ENCODE data around the gene TMPRSS2. TPM values are rescaled to one million over a fixed set of nuclear protein-coding genes. Genes with fewer than 3 reads are reported as not detected.

Gene TMPRSS2
- total RNA-seq, 6 experiments from 2014 or later, result not detected

DNA sequence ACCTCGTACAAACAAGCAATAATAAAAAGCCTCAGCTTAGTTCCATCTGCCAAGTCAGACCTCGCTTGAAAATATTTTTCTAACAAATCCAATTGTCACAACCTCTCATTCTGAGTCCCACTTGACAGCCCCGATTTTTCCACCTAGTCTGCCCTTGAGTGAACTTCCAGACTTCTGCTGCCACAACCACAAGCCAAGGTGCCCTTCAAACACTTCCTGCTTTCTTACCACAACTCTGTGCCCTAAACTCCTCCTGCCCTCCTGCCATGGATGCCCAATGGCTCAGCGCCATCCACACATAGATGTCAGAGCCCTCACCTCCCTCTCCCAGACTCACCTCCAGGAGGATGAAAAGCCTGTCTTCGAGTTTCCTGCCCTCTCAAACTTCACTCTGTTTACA, 3.9 kb downstream of the TMPRSS2 start:
- no peaks in the 10 kb centered on the region for H3K4me1 Mint-ChIP-seq (ENCODE audit: low read depth)
- H3K9me3 Mint-ChIP-seq, result no peaks in the 10 kb centered on the region
- peaks cover 31% of the 10 kb centered on the region for H3K27me3 Mint-ChIP-seq (ENCODE audit: insufficient read depth)
- no peak for DNase-seq
- no peak overlapping the region for H3K4me3 Mint-ChIP-seq
- TF ChIP-seq, protein P1, sequence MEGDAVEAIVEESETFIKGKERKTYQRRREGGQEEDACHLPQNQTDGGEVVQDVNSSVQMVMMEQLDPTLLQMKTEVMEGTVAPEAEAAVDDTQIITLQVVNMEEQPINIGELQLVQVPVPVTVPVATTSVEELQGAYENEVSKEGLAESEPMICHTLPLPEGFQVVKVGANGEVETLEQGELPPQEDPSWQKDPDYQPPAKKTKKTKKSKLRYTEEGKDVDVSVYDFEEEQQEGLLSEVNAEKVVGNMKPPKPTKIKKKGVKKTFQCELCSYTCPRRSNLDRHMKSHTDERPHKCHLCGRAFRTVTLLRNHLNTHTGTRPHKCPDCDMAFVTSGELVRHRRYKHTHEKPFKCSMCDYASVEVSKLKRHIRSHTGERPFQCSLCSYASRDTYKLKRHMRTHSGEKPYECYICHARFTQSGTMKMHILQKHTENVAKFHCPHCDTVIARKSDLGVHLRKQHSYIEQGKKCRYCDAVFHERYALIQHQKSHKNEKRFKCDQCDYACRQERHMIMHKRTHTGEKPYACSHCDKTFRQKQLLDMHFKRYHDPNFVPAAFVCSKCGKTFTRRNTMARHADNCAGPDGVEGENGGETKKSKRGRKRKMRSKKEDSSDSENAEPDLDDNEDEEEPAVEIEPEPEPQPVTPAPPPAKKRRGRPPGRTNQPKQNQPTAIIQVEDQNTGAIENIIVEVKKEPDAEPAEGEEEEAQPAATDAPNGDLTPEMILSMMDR (IDR thresholded peaks at IDR 0.05), result no peak
- H3K27ac Mint-ChIP-seq, result no peak overlapping the region
- no peaks in the 10 kb centered on the region for H3K36me3 Mint-ChIP-seq (ENCODE audit: low read depth)

GRCh38 chr21:41503331-41503730, 4.6 kb downstream of the TMPRSS2 start:
- H3K27me3 Mint-ChIP-seq (ENCODE audit: insufficient read depth), result peaks cover 27% of the 10 kb centered on the region
- no peaks in the 10 kb centered on the region for H3K4me1 Mint-ChIP-seq (ENCODE audit: low read depth)
- H3K36me3 Mint-ChIP-seq (ENCODE audit: low read depth), result no peaks in the 10 kb centered on the region
- H3K9me3 Mint-ChIP-seq, result no peaks in the 10 kb centered on the region
- no peak overlapping the region for H3K4me3 Mint-ChIP-seq
- no peak for DNase-seq
- H3K27ac Mint-ChIP-seq, result no peak overlapping the region
- TF ChIP-seq, protein P1 (IDR thresholded peaks at IDR 0.05), result no peak

- Mint-ChIP-seq H3K27me3 (ENCODE audit: insufficient read depth) (peaks cover 27% of the 10 kb centered on the region), H3K27ac (no peak overlapping the region), H3K36me3 (ENCODE audit: low read depth) (no peaks in the 10 kb centered on the region), H3K4me1 (ENCODE audit: low read depth) (no peaks in the 10 kb centered on the region), H3K4me3 (no peak overlapping the region), H3K9me3 (no peaks in the 10 kb centered on the region)
- TF ChIP-seq, protein P1 (IDR thresholded peaks at IDR 0.05), result no peak
- no peak for DNase-seq
These were observed 6.0 kb downstream of the TMPRSS2 start for GRCh38 chr21:41501919-41502318.

DNA sequence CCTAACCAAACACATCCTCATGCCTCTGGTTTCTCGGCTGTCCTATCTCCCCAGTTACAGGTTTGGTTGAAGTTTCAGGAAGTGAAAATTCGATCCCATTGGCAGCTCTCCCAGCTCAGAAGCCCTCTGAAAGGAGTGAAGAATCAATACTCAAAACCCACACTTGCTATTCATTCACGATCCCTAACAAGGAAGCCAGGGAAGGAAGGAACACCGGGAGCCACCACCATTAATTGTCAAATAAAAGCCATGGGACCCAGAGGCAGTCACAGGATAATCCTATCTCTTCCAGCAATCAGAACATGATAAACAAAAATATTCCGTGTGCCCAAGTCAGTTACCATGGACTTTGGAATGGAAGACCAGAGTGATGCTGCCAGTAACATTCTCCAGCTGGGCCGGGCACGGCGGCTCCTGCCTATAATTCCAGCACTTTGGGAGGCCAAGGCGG, 7.0 kb downstream of the TMPRSS2 start:
- Mint-ChIP-seq H3K27me3 (ENCODE audit: insufficient read depth) (peaks cover 17% of the 10 kb centered on the region), H3K4me1 (ENCODE audit: low read depth) (no peaks in the 10 kb centered on the region)

GRCh38 chr21:41500363-41500762, 7.6 kb downstream of the TMPRSS2 start:
- H3K36me3 Mint-ChIP-seq (ENCODE audit: low read depth), result no peaks in the 10 kb centered on the region
- H3K4me3 Mint-ChIP-seq, result no peak overlapping the region
- H3K27ac Mint-ChIP-seq, result no peak overlapping the region
- peaks cover 14% of the 10 kb centered on the region for H3K27me3 Mint-ChIP-seq (ENCODE audit: insufficient read depth)
- TF ChIP-seq, protein P1 (IDR thresholded peaks at IDR 0.05), result no peak
- no peaks in the 10 kb centered on the region for H3K4me1 Mint-ChIP-seq (ENCODE audit: low read depth)
- DNase-seq, result no peak
- H3K9me3 Mint-ChIP-seq, result no peaks in the 10 kb centered on the region

More for the DNA sequence above, 7.0 kb downstream of the TMPRSS2 start:
- no peak for DNase-seq
- Mint-ChIP-seq H3K9me3 (no peaks in the 10 kb centered on the region), H3K4me3 (no peak overlapping the region), H3K36me3 (ENCODE audit: low read depth) (no peaks in the 10 kb centered on the region), H3K27ac (no peak overlapping the region)
- TF ChIP-seq, protein P1 (IDR thresholded peaks at IDR 0.05), result no peak

DNA sequence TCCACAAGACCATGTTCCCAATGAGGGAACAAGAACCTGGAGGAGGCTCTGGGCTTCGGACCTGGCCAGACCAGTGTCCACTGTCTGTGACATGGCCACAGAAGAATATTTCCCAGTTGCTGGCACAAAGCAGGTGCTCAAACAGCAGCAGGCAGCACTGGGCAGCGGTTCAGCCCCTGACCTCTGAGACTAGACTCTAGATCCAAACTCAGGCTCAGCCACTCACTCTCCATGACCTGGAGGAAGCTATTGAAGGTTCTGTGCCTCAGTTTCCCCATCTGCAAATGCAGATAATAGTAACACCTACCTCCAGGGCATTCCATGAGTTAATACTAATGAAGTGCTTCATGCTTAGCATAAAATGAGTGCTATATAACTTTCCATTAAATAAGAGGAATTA, 8.0 kb downstream of the TMPRSS2 start:
- no peaks in the 10 kb centered on the region for H3K36me3 Mint-ChIP-seq (ENCODE audit: low read depth)
- H3K27ac Mint-ChIP-seq, result no peak overlapping the region
- H3K9me3 Mint-ChIP-seq, result no peaks in the 10 kb centered on the region
- TF ChIP-seq, protein P1 (IDR thresholded peaks at IDR 0.05), result no peak
- no peak for DNase-seq
- H3K4me3 Mint-ChIP-seq, result no peak overlapping the region
- H3K27me3 Mint-ChIP-seq (ENCODE audit: insufficient read depth), result peaks cover 17% of the 10 kb centered on the region
- no peaks in the 10 kb centered on the region for H3K4me1 Mint-ChIP-seq (ENCODE audit: low read depth)

Measured in HFFc6 (cell line).